GM12891 (cell line): ENCODE data around the gene NUDC.

Experiments
- PAX5 ChIP-seq: IDR thresholded peaks from 2 replicates; pipeline ENCODE4 v1.6.1; 2011; ENCODE audit warnings: low read length, moderate library complexity, mild to moderate bottlenecking; ENCODE audit not compliant: insufficient read depth, severe bottlenecking
- POLR2A ChIP-seq: IDR thresholded peaks from 2 replicates; pipeline ENCODE4 v1.6.1; 2011; ENCODE audit warnings: low read depth, low read length, control low read depth
- POLR2AphosphoS5 ChIP-seq: IDR thresholded peaks from 2 replicates; pipeline ENCODE4 v1.6.1; 2011; ENCODE audit warnings: low read depth, low read length, control low read depth
- POU2F2 ChIP-seq: IDR thresholded peaks from 2 replicates; pipeline ENCODE4 v1.6.1; 2011; ENCODE audit warnings: low read depth, mild to moderate bottlenecking, control low read depth, low read length, moderate library complexity
- SPI1 ChIP-seq: IDR thresholded peaks from 2 replicates; pipeline ENCODE4 v1.6.1; 2011; ENCODE audit warnings: low read depth, low read length, control low read depth
- TAF1 ChIP-seq: IDR thresholded peaks from 2 replicates; pipeline ENCODE4 v1.6.1; 2011; ENCODE audit warnings: low read depth, low read length, control low read depth

DNA sequence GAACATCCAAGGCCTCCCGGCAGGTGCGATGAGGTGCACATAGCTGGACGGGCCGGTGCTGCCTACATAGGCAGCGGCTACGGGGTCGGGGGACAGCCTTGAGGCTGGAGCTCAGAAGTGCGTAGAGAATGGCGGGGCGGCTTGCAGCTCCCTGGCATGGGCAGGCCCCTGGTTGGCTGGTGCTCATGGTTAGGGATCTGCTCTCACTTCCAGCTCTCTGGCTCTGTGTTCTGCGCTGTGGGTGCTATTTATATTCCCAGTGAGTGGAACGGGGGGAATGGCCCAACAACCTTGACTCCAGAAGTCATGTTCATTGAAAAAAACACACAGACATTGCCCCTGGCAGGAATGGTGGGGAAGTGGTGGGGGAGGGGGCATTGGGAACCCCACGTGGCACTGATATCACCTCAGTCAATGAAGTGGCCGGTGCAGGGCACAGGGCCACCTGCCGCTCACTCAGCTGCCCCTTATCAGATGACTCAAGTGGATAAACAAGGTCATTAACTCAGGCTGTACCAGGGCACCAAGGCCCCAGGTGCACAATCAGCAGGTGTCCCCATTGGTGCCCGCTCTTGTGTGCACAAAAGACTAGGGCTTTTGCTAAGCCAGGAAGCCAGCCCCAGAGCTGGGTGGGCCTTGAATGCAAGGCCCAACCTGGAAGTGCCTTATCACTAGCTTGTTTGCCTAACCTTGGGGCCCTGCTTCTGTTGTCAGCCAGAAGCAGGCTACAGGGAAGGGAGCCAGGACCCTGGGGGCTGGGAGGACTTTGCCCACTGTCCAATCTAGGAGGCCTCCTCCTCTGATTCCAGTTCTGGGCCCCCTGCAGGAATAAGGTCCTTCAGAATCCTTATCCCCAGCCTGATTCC lies 7.6 kb upstream of the NUDC start, which contains the start of gene NR0B2:
- TF ChIP-seq POLR2AphosphoS5, result no peak
- no peak for TF ChIP-seq POLR2A
- no peak for TF ChIP-seq SPI1
- TF ChIP-seq POU2F2, result no peak
- TF ChIP-seq TAF1, result no peak
- TF ChIP-seq PAX5, result no peak
